Activated CD4-positive, alpha-beta T cell treated with anti-CD3 and anti-CD28 coated beads for 4 hours (primary cell): ENCODE data around the gene CECR2.

Experiments used
- DNase-seq, 2 donors: peaks; one replicate each; pipeline ENCODE4 v3.0.0-alpha.2; 2020

CECR2 gene

GRCh38 chr22:17368554-17369438, 464 bp upstream of the CECR2 start:
- DNase-seq = peak in 1 of 2 donors; percentile 3

GRCh38 chr22:17370026-17370765, 936 bp downstream of the CECR2 start:
- no peak for DNase-seq

- DNase-seq = no peak
Measured at GRCh38 chr22:17370766-17371432, 1.6 kb downstream of the CECR2 start.

GRCh38 chr22:17371448-17371847, 2.2 kb downstream of the CECR2 start:
- no peak for DNase-seq

- DNase-seq = no peak
Measured at GRCh38 chr22:17373855-17374254, 4.6 kb downstream of the CECR2 start.

GRCh38 chr22:17375914-17376614, 6.8 kb downstream of the CECR2 start:
- DNase-seq = no peak

- no peak for DNase-seq
Measured at GRCh38 chr22:17376950-17377349, 7.7 kb downstream of the CECR2 start.

GRCh38 chr22:17379944-17380343, 10.7 kb downstream of the CECR2 start:
- no peak for DNase-seq

- no peak for DNase-seq
Measured at GRCh38 chr22:17380359-17381087, 11.3 kb downstream of the CECR2 start.

GRCh38 chr22:17381192-17381913, 12.1 kb downstream of the CECR2 start:
- DNase-seq = no peak

GRCh38 chr22:17384612-17385330, 15.5 kb downstream of the CECR2 start:
- no peak for DNase-seq

GRCh38 chr22:17387356-17387755, 18.1 kb downstream of the CECR2 start:
- DNase-seq = no peak

GRCh38 chr22:17388235-17388634, 19.0 kb downstream of the CECR2 start:
- no peak for DNase-seq

- DNase-seq = no peak
Measured at GRCh38 chr22:17390087-17390486, 20.8 kb downstream of the CECR2 start.

GRCh38 chr22:17396516-17396915, 27.3 kb downstream of the CECR2 start:
- DNase-seq = no peak

- no peak for DNase-seq
Measured at GRCh38 chr22:17397756-17398547, 28.7 kb downstream of the CECR2 start.

- DNase-seq = no peak
Measured at GRCh38 chr22:17400305-17400704, 31.0 kb downstream of the CECR2 start.

- no peak for DNase-seq
Measured at GRCh38 chr22:17401728-17402127, 32.5 kb downstream of the CECR2 start.

- DNase-seq = no peak
Measured at GRCh38 chr22:17402293-17402692, 33.0 kb downstream of the CECR2 start.

- DNase-seq = no peak
Measured at GRCh38 chr22:17403906-17404305, 34.6 kb downstream of the CECR2 start.
